H1 (cell line): ENCODE measurements around the gene LKAAEAR1. TPM values are rescaled to one million over a fixed set of nuclear protein-coding genes. Genes with fewer than 3 reads are reported as not detected.

ENCODE experiments used
- CHD7 ChIP-seq: fragments of 300-600 bp; sonication (generic); IDR thresholded peaks from 2 replicates; pipeline ENCODE4 v1.7.1; 2012; ENCODE audit warnings: low read length, moderate library complexity, mild to moderate bottlenecking, inconsistent platforms; ENCODE audit not compliant: insufficient replicate concordance
- polyA plus RNA-seq, 7 experiments: library from polyadenylated mRNA; depleted of rRNA in 3 of 7; stranded (reverse) in 5 of 7; unstranded in 2 of 7; fragments of >200 nt in 5 of 7; fragments of 200-250 nt in 2 of 7; gene quantifications; 1 replicate in 5 of 7; 2 replicates in 1 of 7; 4 replicates in 1 of 7; pipeline versions ENCODE4 v1.2.1 to v1.2.3, GENCODE V29; 2011 to 2013; ENCODE audit warnings: missing spikeins in 2 of 7, mixed read lengths in 2 of 7
- total RNA-seq: library from RNA; stranded (reverse); fragmentation: NEBNext Ultra II Directional; extraction: Animal tissue kit (Norgen Biotek cat#: 25700); gene quantifications from 2 replicates; pipeline ENCODE4 v1.2.1, GENCODE V29; 2021

LKAAEAR1 gene
- total and polyA plus RNA-seq, 2 of the 8 experiments (the other 6 are each of a cell fraction or from before 2014, with no cell fraction given): 0.41 to 0.53 TPM

- TF ChIP-seq CHD7: no peak
- TF ChIP-seq, all 59 proteins: peak for 5
Observed at GRCh38 chr20:64035933-64036345, 48.3 kb downstream of the LKAAEAR1 start, which contains the start of gene C20orf204 (continued).
